Neuronal stem cell (in vitro differentiated cells): ENCODE data around the gene CLEC18C.
"Not testable (repeated sequence)": the region's sequence is repeated elsewhere in the genome, so short reads cannot be mapped to it uniquely, and the experiment has no call there.

Experiments
- DNase-seq: peaks from one replicate; pipeline ENCODE4 v3.0.0-alpha.2; 2013; ENCODE audit warnings: low spot score
- H2AFZ ChIP-seq: one replicate; pipeline ENCODE4 v1.6.1; 2013; ENCODE audit warnings: mild to moderate bottlenecking, low read length, inconsistent platforms
- H2AK5ac ChIP-seq: 2 replicates; pipeline ENCODE4 v1.6.1; 2013; ENCODE audit warnings: low read depth, mild to moderate bottlenecking, inconsistent platforms, low read length, moderate library complexity, mixed read lengths
- H2BK120ac ChIP-seq: 2 replicates; pipeline ENCODE4 v1.6.1; 2013; ENCODE audit warnings: low read depth, mild to moderate bottlenecking, inconsistent platforms, low read length, moderate library complexity, mixed read lengths
- H2BK12ac ChIP-seq: one replicate; pipeline ENCODE4 v1.6.1; 2013; ENCODE audit warnings: low read length, inconsistent platforms
- H2BK15ac ChIP-seq: 2 replicates; pipeline ENCODE4 v1.6.1; 2013; ENCODE audit warnings: mild to moderate bottlenecking, low read length, inconsistent platforms, mixed read lengths
- H2BK5ac ChIP-seq: one replicate; pipeline ENCODE4 v1.6.1; 2013; ENCODE audit warnings: inconsistent platforms, mild to moderate bottlenecking, low read length, moderate library complexity
- H3K14ac ChIP-seq: one replicate; pipeline ENCODE4 v1.6.1; 2013; ENCODE audit warnings: low read length, inconsistent platforms
- H3K18ac ChIP-seq: 2 replicates; pipeline ENCODE4 v1.6.1; 2013; ENCODE audit warnings: low read length, inconsistent platforms
- H3K23ac ChIP-seq: 2 replicates; pipeline ENCODE4 v1.6.1; 2013; ENCODE audit warnings: low read depth, mild to moderate bottlenecking, mixed read lengths, low read length, inconsistent platforms; ENCODE audit not compliant: poor library complexity
- H3K27ac ChIP-seq: replicated peaks from 3 replicates; pipeline ENCODE4 v1.5.1; 2013; ENCODE audit warnings: low read length, inconsistent platforms
- H3K27me3 ChIP-seq, 3 experiments: 2 replicates each; pipeline ENCODE4 v1.6.1; 2013; ENCODE audit warnings: low read length in 3 of 3, mild to moderate bottlenecking in 2 of 3, inconsistent platforms in 1 of 3, low read depth in 1 of 3, mixed read lengths in 1 of 3, moderate library complexity in 1 of 3; ENCODE audit not compliant: control insufficient read depth in 3 of 3, insufficient read depth in 3 of 3
- H3K36me3 ChIP-seq, 2 donors: replicated peaks in 1 of 2; 2 replicates each; pipeline ENCODE4 v1.6.1; 2013; ENCODE audit warnings: low read length in 2 of 2; ENCODE audit not compliant: control insufficient read depth in 2 of 2, insufficient read depth in 2 of 2
- H3K4ac ChIP-seq: 2 replicates; pipeline ENCODE4 v1.6.1; 2013; ENCODE audit warnings: inconsistent platforms, mild to moderate bottlenecking, low read length, moderate library complexity
- H3K4me1 ChIP-seq, 2 donors: 1 replicate in 1 of 2; 2 replicates in 1 of 2; pipeline ENCODE4 v1.6.1; 2013; ENCODE audit warnings: low read length in 2 of 2, low read depth in 1 of 2; ENCODE audit not compliant: control insufficient read depth in 2 of 2, insufficient read depth in 1 of 2
- H3K4me2 ChIP-seq: one replicate; pipeline ENCODE4 v1.6.1; 2013; ENCODE audit warnings: mild to moderate bottlenecking, low read length, inconsistent platforms; ENCODE audit not compliant: insufficient read depth, poor library complexity, severe bottlenecking
- H3K4me3 ChIP-seq, 2 donors: 2 replicates each; pipeline ENCODE4 v1.5.1; 2013; ENCODE audit warnings: low read length in 2 of 2, mild to moderate bottlenecking in 2 of 2, inconsistent platforms in 1 of 2, moderate library complexity in 1 of 2
- H3K79me1 ChIP-seq: one replicate; pipeline ENCODE4 v1.6.1; 2013; ENCODE audit warnings: low read depth, mild to moderate bottlenecking, inconsistent platforms, low read length, moderate library complexity
- H3K9ac ChIP-seq: one replicate; pipeline ENCODE4 v1.6.1; 2013; ENCODE audit warnings: mild to moderate bottlenecking, low read depth, low read length, inconsistent platforms; ENCODE audit not compliant: poor library complexity
- H3K9me3 ChIP-seq, 2 donors: replicated peaks in 1 of 2; 2 replicates each; pipeline versions ENCODE3 to v1.6.1; 2013; ENCODE audit warnings: low read length in 2 of 2, mild to moderate bottlenecking in 2 of 2, inconsistent platforms in 1 of 2, low read depth in 1 of 2, mixed read lengths in 1 of 2, moderate library complexity in 1 of 2; ENCODE audit not compliant: control insufficient read depth in 2 of 2, insufficient read depth in 1 of 2
- H4K8ac ChIP-seq: one replicate; pipeline ENCODE4 v1.6.1; 2013; ENCODE audit warnings: low read depth, mild to moderate bottlenecking, inconsistent platforms, low read length, moderate library complexity
- H4K91ac ChIP-seq: one replicate; pipeline ENCODE4 v1.6.1; 2013; ENCODE audit warnings: low read length, low read depth, mild to moderate bottlenecking, inconsistent platforms; ENCODE audit not compliant: poor library complexity
- WGBS, 2 donors: extraction: QIAGEN DNeasy Blood & Tissue Kit; methylation state at CpG; one replicate each; pipeline ENCODE4 v1.1.7; 2013; ENCODE audit warnings: missing lambda C conversion rate in 2 of 2, mixed read lengths in 1 of 2; ENCODE audit not compliant: insufficient read length in 2 of 2, insufficient replicate concordance in 1 of 2; ENCODE audit errors: extremely low coverage in 2 of 2; 5-methylcytosine and 5-hydroxymethylcytosine counted together

CLEC18C gene

DNA sequence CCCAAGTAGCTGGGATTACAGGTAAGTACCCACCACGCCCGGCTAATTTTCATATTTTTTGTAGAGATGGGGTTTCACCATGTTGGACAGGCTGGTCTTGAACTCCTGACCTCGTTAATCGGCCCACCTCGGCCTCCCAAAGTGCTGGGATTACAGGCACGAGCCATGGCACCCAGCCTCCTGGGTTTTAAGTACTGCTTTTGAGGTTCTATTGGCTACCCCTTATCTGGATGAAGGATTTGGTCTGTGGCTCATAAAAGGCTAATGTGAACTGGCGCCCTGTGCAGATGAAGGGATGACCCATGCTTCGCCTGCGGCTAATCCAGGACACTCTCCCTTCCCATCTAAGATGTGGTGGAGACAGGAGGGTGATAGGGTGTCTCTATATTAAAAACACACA lies 25.6 kb downstream of the CLEC18C start:
- not testable (repeated sequence) for H3K14ac ChIP-seq, H3K36me3 ChIP-seq, H3K4me2 ChIP-seq, H3K4me3 ChIP-seq, H3K4ac ChIP-seq, H2BK120ac ChIP-seq, H2BK15ac ChIP-seq, H3K18ac ChIP-seq, H4K8ac ChIP-seq, DNase-seq, H3K23ac ChIP-seq, H3K27ac ChIP-seq, H2BK12ac ChIP-seq, H3K9me3 ChIP-seq, H3K27me3 ChIP-seq, H3K4me1 ChIP-seq, H4K91ac ChIP-seq, H2AK5ac ChIP-seq, H3K9ac ChIP-seq, H2AFZ ChIP-seq, H3K79me1 ChIP-seq, H2BK5ac ChIP-seq
- WGBS, 2 donors = no CpG with 5 or more reads among the region's 9 CpGs

- not testable (repeated sequence) for H3K9ac ChIP-seq, H2AK5ac ChIP-seq, H3K4ac ChIP-seq, DNase-seq, H3K4me3 ChIP-seq, H3K4me2 ChIP-seq, H3K27me3 ChIP-seq, H3K4me1 ChIP-seq, H3K9me3 ChIP-seq, H2BK15ac ChIP-seq, H2AFZ ChIP-seq, H3K79me1 ChIP-seq, H2BK12ac ChIP-seq, H3K18ac ChIP-seq, H4K8ac ChIP-seq, H3K14ac ChIP-seq, H4K91ac ChIP-seq, H3K36me3 ChIP-seq, H2BK120ac ChIP-seq, H3K23ac ChIP-seq, H3K27ac ChIP-seq, H2BK5ac ChIP-seq
- no CpG with 5 or more reads among the region's 8 CpGs for WGBS, 2 donors
These were observed 26.5 kb downstream of the CLEC18C start for GRCh38 chr16:70200063-70200462.

GRCh38 chr16:70203508-70203907 lies 29.9 kb downstream of the CLEC18C start:
- H3K27ac ChIP-seq, DNase-seq, H2BK15ac ChIP-seq, H2AFZ ChIP-seq, H2AK5ac ChIP-seq, H3K27me3 ChIP-seq, H4K91ac ChIP-seq, H3K4me1 ChIP-seq, H3K36me3 ChIP-seq, H3K4me2 ChIP-seq, H3K4ac ChIP-seq, H2BK5ac ChIP-seq, H2BK12ac ChIP-seq, H4K8ac ChIP-seq, H3K9me3 ChIP-seq, H3K23ac ChIP-seq, H3K18ac ChIP-seq, H3K14ac ChIP-seq, H3K4me3 ChIP-seq, H3K9ac ChIP-seq, H2BK120ac ChIP-seq, H3K79me1 ChIP-seq: not testable (repeated sequence)
- no CpG with 5 or more reads among the region's 7 CpGs for WGBS, 2 donors

GRCh38 chr16:70204010-70204409 lies 30.4 kb downstream of the CLEC18C start:
- H2BK120ac ChIP-seq, H2AK5ac ChIP-seq, H4K91ac ChIP-seq, H4K8ac ChIP-seq, H3K23ac ChIP-seq, H3K9me3 ChIP-seq, H3K14ac ChIP-seq, H3K36me3 ChIP-seq, H2BK5ac ChIP-seq, H3K79me1 ChIP-seq, H3K27ac ChIP-seq, H3K4me2 ChIP-seq, H2BK15ac ChIP-seq, H3K4me1 ChIP-seq, DNase-seq, H3K27me3 ChIP-seq, H2AFZ ChIP-seq, H3K4me3 ChIP-seq, H2BK12ac ChIP-seq, H3K4ac ChIP-seq, H3K18ac ChIP-seq, H3K9ac ChIP-seq: not testable (repeated sequence)
- no CpG with 5 or more reads among the region's 29 CpGs for WGBS, 2 donors
